ENCODE results near the gene GPHB5.

- TF ChIP-seq POLR2A (IDR thresholded peaks at IDR 0.05) = no peak
- no peak for TF ChIP-seq CTCF (IDR thresholded peaks at IDR 0.05)
- TF ChIP-seq EP300 (IDR thresholded peaks at IDR 0.05) = no peak
These were observed 49.0 kb downstream of the GPHB5 start for GRCh38 chr14:63269561-63270225.
